HL-60 (cell line): ENCODE measurements around the gene LRRC66.

Source experiments
- DNase-seq, 2 experiments: peaks; one replicate each; pipeline ENCODE4 v3.0.0-alpha.2; 2010 to 2020; ENCODE audit warnings: low read depth in 1 of 2, low spot score in 1 of 2
- H3K27ac ChIP-seq: fragments of 250-450 bp; sonication (Bioruptor Pico); replicated peaks from 2 replicates; pipeline ENCODE4 v1.5.1; 2020; ENCODE audit warnings: mild to moderate bottlenecking, moderate library complexity
- H3K27me3 ChIP-seq: fragments of 250-450 bp; sonication (Bioruptor Pico); 2 replicates; pipeline ENCODE4 v1.5.1; 2021; ENCODE audit warnings: mild to moderate bottlenecking, moderate library complexity; ENCODE audit not compliant: insufficient read depth, poor library complexity, severe bottlenecking
- H3K4me3 ChIP-seq: replicated peaks from 2 replicates; pipeline ENCODE4 v1.5.1; 2011; ENCODE audit warnings: mild to moderate bottlenecking, control low read depth, low read length; ENCODE audit not compliant: insufficient read depth
- CTCF ChIP-seq: IDR thresholded peaks from one replicate; pipeline ENCODE4 v1.5.1; 2011; ENCODE audit warnings: low read length, control low read depth, inconsistent platforms; ENCODE audit not compliant: insufficient read depth
- GABPA ChIP-seq: IDR thresholded peaks from 2 replicates; pipeline ENCODE4 v1.6.1; 2012; ENCODE audit warnings: low read depth
- POLR2AphosphoS5 ChIP-seq: IDR thresholded peaks from 2 replicates; pipeline ENCODE4 v1.6.1; 2012; ENCODE audit warnings: low read depth
- REST ChIP-seq: IDR thresholded peaks from 2 replicates; pipeline ENCODE4 v1.6.1; 2012; ENCODE audit warnings: low read depth; ENCODE audit not compliant: insufficient replicate concordance
- SPI1 ChIP-seq: IDR thresholded peaks from 2 replicates; pipeline ENCODE4 v1.6.1; 2012; ENCODE audit warnings: low read depth, mild to moderate bottlenecking, borderline replicate concordance

The LRRC66 gene

GRCh38 chr4:52057196-52057595 is 37.0 kb upstream of the LRRC66 start:
- Histone ChIP-seq H3K4me3 (no peak overlapping the region), H3K27ac (no peak overlapping the region), H3K27me3 (peaks cover 14% of the 10 kb centered on the region)
- DNase-seq: peak in 1 of 2 experiments; percentile 26
- TF ChIP-seq GABPA: no peak
- no peak for TF ChIP-seq REST
- TF ChIP-seq CTCF: no peak
- TF ChIP-seq POLR2AphosphoS5: no peak
- TF ChIP-seq SPI1: no peak

- no peak for DNase-seq
- Histone ChIP-seq H3K27me3 (peaks cover 33% of the 10 kb centered on the region), H3K27ac (no peak overlapping the region), H3K4me3 (no peak overlapping the region)
- TF ChIP-seq REST: no peak
- no peak for TF ChIP-seq SPI1
Observed at GRCh38 chr4:52054254-52054653, 34.1 kb upstream of the LRRC66 start.

- Histone ChIP-seq H3K4me3 (no peak overlapping the region), H3K27ac (no peak overlapping the region)
Observed at GRCh38 chr4:52052475-52052780, 32.3 kb upstream of the LRRC66 start.

More at GRCh38 chr4:52052475-52052780, 32.3 kb upstream of the LRRC66 start:
- DNase-seq: no peak
- TF ChIP-seq GABPA (no peak), SPI1 (no peak), POLR2AphosphoS5 (no peak), REST (no peak), CTCF (no peak)
- H3K27me3 ChIP-seq: peaks cover 33% of the 10 kb centered on the region
